CD4-positive, alpha-beta T cell treated with Interleukin-15 for 4 hours (primary cell): ENCODE data around the gene KLK6.
"Not testable (repeated sequence)": the region's sequence is repeated elsewhere in the genome, so short reads cannot be mapped to it uniquely, and the experiment has no call there.

ENCODE experiments used
- DNase-seq: peaks from one replicate; pipeline ENCODE4 v3.0.0-alpha.2; 2020; ENCODE audit warnings: low spot score

The KLK6 gene

GRCh38 chr19:50992666-50993035 is 23.3 kb upstream of the KLK6 start:
- no peak for DNase-seq

- DNase-seq, result not testable (repeated sequence)
Measured at GRCh38 chr19:50984416-50984815, 15.0 kb upstream of the KLK6 start.

GRCh38 chr19:50983625-50984292 is 14.4 kb upstream of the KLK6 start, which contains the start of gene KLK7:
Gene KLK7, minus strand, starts transcription at chr19:50983917. Its CDS starts 1,518 bp downstream, at chr19:50982399.
- no peak for DNase-seq

GRCh38 chr19:50982186-50982585 is 12.8 kb upstream of the KLK6 start:
- no peak for DNase-seq

- DNase-seq, result no peak
Measured at GRCh38 chr19:50981587-50982146, 12.3 kb upstream of the KLK6 start.

GRCh38 chr19:50980208-50980607 is 10.8 kb upstream of the KLK6 start:
- DNase-seq, result no peak

GRCh38 chr19:50979758-50980157 is 10.4 kb upstream of the KLK6 start:
- no peak for DNase-seq

- no peak for DNase-seq
Measured at GRCh38 chr19:50978772-50979390, 9.5 kb upstream of the KLK6 start.

GRCh38 chr19:50977626-50978025 is 8.2 kb upstream of the KLK6 start:
- no peak for DNase-seq

GRCh38 chr19:50975766-50976165 is 6.4 kb upstream of the KLK6 start:
- DNase-seq, result no peak

GRCh38 chr19:50974702-50975556 is 5.5 kb upstream of the KLK6 start:
- no peak for DNase-seq

GRCh38 chr19:50972795-50973376 is 3.5 kb upstream of the KLK6 start:
- DNase-seq, result no peak

GRCh38 chr19:50969810-50970209 is 419 bp upstream of the KLK6 start:
- DNase-seq, result not testable (repeated sequence)

GRCh38 chr19:50968716-50969412 is 527 bp downstream of the KLK6 start:
- no peak for DNase-seq

GRCh38 chr19:50967929-50968715 is 1.3 kb downstream of the KLK6 start:
- DNase-seq, result no peak

- no peak for DNase-seq
Measured at GRCh38 chr19:50964266-50964665, 5.1 kb downstream of the KLK6 start.

- DNase-seq, result no peak
Measured at GRCh38 chr19:50963381-50963780, 6.0 kb downstream of the KLK6 start.

- DNase-seq, result no peak
Measured at GRCh38 chr19:50962245-50962644, 7.1 kb downstream of the KLK6 start.

- no peak for DNase-seq
Measured at GRCh38 chr19:50959731-50960500, 9.5 kb downstream of the KLK6 start.

GRCh38 chr19:50957587-50957986 is 11.8 kb downstream of the KLK6 start:
- DNase-seq, result no peak
